ENCODE data around the gene ALOX5AP. TPM values are rescaled to one million over a fixed set of nuclear protein-coding genes. Genes with fewer than 3 reads are reported as not detected.

The ALOX5AP gene
- total and polyA plus RNA-seq, 4 donors: 3.5 to 6.7 (median 4.1) TPM

GRCh38 chr13:30797847-30798535 lies 62.6 kb downstream of the ALOX5AP start:
- H3K9me3 ChIP-seq (ENCODE audit: control insufficient read depth in 4 of 4, low read length in 3 of 4): no peaks in the 10 kb centered on the region
- H3K36me3 ChIP-seq (ENCODE audit: control insufficient read depth in 4 of 4, insufficient read depth in 3 of 4, low read depth in 1 of 4, low read length in 3 of 4): no peaks in the 10 kb centered on the region
- TF ChIP-seq FOXA1 (IDR thresholded peaks at IDR 0.05) (no peak), TAF1 (conservative IDR thresholded peaks at IDR 0.05) (no peak), EGR1 (IDR thresholded peaks at IDR 0.05; ENCODE audit: low read depth in 2 of 2) (no peak), RXRA (IDR thresholded peaks at IDR 0.05) (no peak), REST (IDR thresholded peaks at IDR 0.05) (no peak), YY1 (IDR thresholded peaks at IDR 0.05) (no peak), ZBTB33 (IDR thresholded peaks at IDR 0.05) (no peak), GABPA (IDR thresholded peaks at IDR 0.05 in 1 of 2, conservative IDR thresholded peaks at IDR 0.05 in 1 of 2) (no peak)
- TF ChIP-seq, protein P1, sequence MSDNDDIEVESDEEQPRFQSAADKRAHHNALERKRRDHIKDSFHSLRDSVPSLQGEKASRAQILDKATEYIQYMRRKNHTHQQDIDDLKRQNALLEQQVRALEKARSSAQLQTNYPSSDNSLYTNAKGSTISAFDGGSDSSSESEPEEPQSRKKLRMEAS (IDR thresholded peaks at IDR 0.05): no peak
- no peak for DNase-seq (ENCODE audit: low spot score)
- WGBS: 95% methylated on average over 13 of the region's 13 CpGs
- peaks cover 0 to 19% (median 8%) of the 10 kb centered on the region in 4 donors for H3K4me1 ChIP-seq (ENCODE audit: control insufficient read depth in 4 of 4, insufficient read depth in 4 of 4, low read length in 3 of 4)
- H3K27me3 ChIP-seq (ENCODE audit: control insufficient read depth in 4 of 4, insufficient read depth in 4 of 4, low read length in 3 of 4): no peaks in the 10 kb centered on the region
- H3K9ac ChIP-seq (ENCODE audit: low read depth in 1 of 2, low read length in 2 of 2): no peak overlapping the region
- H3K27ac ChIP-seq (ENCODE audit: low read depth in 1 of 2, low read length in 2 of 2): no peak overlapping the region
- no peak overlapping the region for H3K4me3 ChIP-seq (ENCODE audit: low read depth in 1 of 3, low read length in 3 of 3)

GRCh38 chr13:30798776-30799355 lies 63.5 kb downstream of the ALOX5AP start:
- no peak overlapping the region for H3K9ac ChIP-seq (ENCODE audit: low read depth in 1 of 2, low read length in 2 of 2)
- TF ChIP-seq, protein P2, sequence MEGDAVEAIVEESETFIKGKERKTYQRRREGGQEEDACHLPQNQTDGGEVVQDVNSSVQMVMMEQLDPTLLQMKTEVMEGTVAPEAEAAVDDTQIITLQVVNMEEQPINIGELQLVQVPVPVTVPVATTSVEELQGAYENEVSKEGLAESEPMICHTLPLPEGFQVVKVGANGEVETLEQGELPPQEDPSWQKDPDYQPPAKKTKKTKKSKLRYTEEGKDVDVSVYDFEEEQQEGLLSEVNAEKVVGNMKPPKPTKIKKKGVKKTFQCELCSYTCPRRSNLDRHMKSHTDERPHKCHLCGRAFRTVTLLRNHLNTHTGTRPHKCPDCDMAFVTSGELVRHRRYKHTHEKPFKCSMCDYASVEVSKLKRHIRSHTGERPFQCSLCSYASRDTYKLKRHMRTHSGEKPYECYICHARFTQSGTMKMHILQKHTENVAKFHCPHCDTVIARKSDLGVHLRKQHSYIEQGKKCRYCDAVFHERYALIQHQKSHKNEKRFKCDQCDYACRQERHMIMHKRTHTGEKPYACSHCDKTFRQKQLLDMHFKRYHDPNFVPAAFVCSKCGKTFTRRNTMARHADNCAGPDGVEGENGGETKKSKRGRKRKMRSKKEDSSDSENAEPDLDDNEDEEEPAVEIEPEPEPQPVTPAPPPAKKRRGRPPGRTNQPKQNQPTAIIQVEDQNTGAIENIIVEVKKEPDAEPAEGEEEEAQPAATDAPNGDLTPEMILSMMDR (IDR thresholded peaks at IDR 0.05; ENCODE audit: low read depth, low read length, missing input control): no peak
- TF ChIP-seq YY1 (IDR thresholded peaks at IDR 0.05) (no peak), JUND (IDR thresholded peaks at IDR 0.05) (no peak), ATF3 (IDR thresholded peaks at IDR 0.05) (no peak), FOXA2 (IDR thresholded peaks at IDR 0.05) (no peak), SP1 (IDR thresholded peaks at IDR 0.05) (no peak), GABPA (IDR thresholded peaks at IDR 0.05 in 1 of 2, conservative IDR thresholded peaks at IDR 0.05 in 1 of 2) (no peak), HNF4G (IDR thresholded peaks at IDR 0.05) (no peak), ZBTB33 (IDR thresholded peaks at IDR 0.05) (no peak), TAF1 (conservative IDR thresholded peaks at IDR 0.05) (no peak), RXRA (IDR thresholded peaks at IDR 0.05) (no peak), FOXA1 (IDR thresholded peaks at IDR 0.05) (no peak), EGR1 (IDR thresholded peaks at IDR 0.05; ENCODE audit: low read depth in 2 of 2) (no peak), RAD21 (IDR thresholded peaks at IDR 0.05) (no peak)
- TF ChIP-seq, protein P1 (IDR thresholded peaks at IDR 0.05): no peak

More at GRCh38 chr13:30798776-30799355, 63.5 kb downstream of the ALOX5AP start:
- Histone ChIP-seq H3K4me3 (ENCODE audit: low read depth in 1 of 3, low read length in 3 of 3) (no peak overlapping the region), H3K27ac (ENCODE audit: low read depth in 1 of 2, low read length in 2 of 2) (no peak overlapping the region), H3K27me3 (ENCODE audit: control insufficient read depth in 4 of 4, insufficient read depth in 4 of 4, low read length in 3 of 4) (no peaks in the 10 kb centered on the region), H3K4me1 (ENCODE audit: control insufficient read depth in 4 of 4, insufficient read depth in 4 of 4, low read length in 3 of 4) (peaks cover 0 to 26% (median 15%) of the 10 kb centered on the region in 4 donors), H3K36me3 (ENCODE audit: control insufficient read depth in 4 of 4, insufficient read depth in 3 of 4, low read depth in 1 of 4, low read length in 3 of 4) (no peaks in the 10 kb centered on the region), H3K9me3 (ENCODE audit: control insufficient read depth in 4 of 4, low read length in 3 of 4) (no peaks in the 10 kb centered on the region)
- 88% methylated on average over 11 of the region's 11 CpGs for WGBS
- DNase-seq (ENCODE audit: low spot score): no peak

All from liver (tissue), 9 donors.